Lung (tissue), 12 donors: Measurements from ENCODE around the gene CELF3. TPM values are rescaled to one million over a fixed set of nuclear protein-coding genes. Genes with fewer than 3 reads are reported as not detected.

Source experiments
- ATAC-seq: fragments of 200-7000 bp; cut with Tn5 transposase; one replicate; pipeline ENCODE4 v1.9.1; 2020; ENCODE audit warnings: moderate number of reproducible peaks; ENCODE audit not compliant: insufficient read depth, low FRiP score
- DNase-seq, 3 donors: peaks; one replicate each; pipeline ENCODE4 v3.0.0-alpha.2; 2013 to 2017
- H3K27ac ChIP-seq, 2 donors: one replicate each; pipeline ENCODE4 v1.5.1; 2013; ENCODE audit warnings: mild to moderate bottlenecking in 2 of 2, moderate library complexity in 2 of 2, control low read depth in 1 of 2, inconsistent platforms in 1 of 2, low read depth in 1 of 2, low read length in 1 of 2
- H3K27me3 ChIP-seq, 3 donors: one replicate each; pipeline ENCODE4 v1.5.1; 2013; ENCODE audit warnings: low read length in 2 of 3; ENCODE audit not compliant: control insufficient read depth in 3 of 3, insufficient read depth in 3 of 3
- H3K36me3 ChIP-seq, 4 donors: one replicate each; pipeline ENCODE4 v1.5.1; 2013; ENCODE audit warnings: low read length in 4 of 4, mild to moderate bottlenecking in 1 of 4, moderate library complexity in 1 of 4; ENCODE audit not compliant: control insufficient read depth in 4 of 4, insufficient read depth in 4 of 4
- H3K4me1 ChIP-seq, 5 donors: one replicate each; pipeline ENCODE4 v1.5.1; 2013; ENCODE audit warnings: low read length in 5 of 5, mild to moderate bottlenecking in 2 of 5, moderate library complexity in 1 of 5; ENCODE audit not compliant: control insufficient read depth in 5 of 5, insufficient read depth in 5 of 5
- H3K4me3 ChIP-seq: one replicate; pipeline ENCODE4 v1.5.1; 2013; ENCODE audit warnings: mild to moderate bottlenecking, control low read depth, moderate library complexity
- H3K9ac ChIP-seq, 2 donors: one replicate each; pipeline ENCODE4 v1.5.1; 2013; ENCODE audit warnings: low read length in 2 of 2, control low read depth in 1 of 2; ENCODE audit not compliant: insufficient read depth in 1 of 2
- H3K9me3 ChIP-seq, 4 donors: one replicate each; pipeline ENCODE4 v1.5.1; 2013; ENCODE audit warnings: low read length in 3 of 4, mild to moderate bottlenecking in 1 of 4, moderate library complexity in 1 of 4; ENCODE audit not compliant: control insufficient read depth in 4 of 4, insufficient read depth in 3 of 4
- CTCF ChIP-seq: IDR thresholded peaks from 2 replicates; pipeline ENCODE4 v1.5.1; 2012; ENCODE audit warnings: mild to moderate bottlenecking; ENCODE audit errors: control extremely low read depth, extremely low read depth
- WGBS, 2 donors: extraction: QIAGEN DNeasy Blood & Tissue Kit; methylation state at CpG; one replicate each; pipeline ENCODE4 v1.1.7; 2013; 5-methylcytosine and 5-hydroxymethylcytosine counted together
- polyA plus RNA-seq, 2 donors: library from polyadenylated mRNA; stranded (reverse); fragments of 200-250 nt; gene quantifications; one replicate each; pipeline ENCODE4 v1.2.1, GENCODE V29; 2013
- total RNA-seq, 2 donors: library from RNA; depleted of rRNA in 1 of 2; stranded (reverse); fragments of >200 nt in 1 of 2; gene quantifications; one replicate each; pipeline ENCODE4 v1.2.1, GENCODE V29; 2014 to 2021
- donor health status: control.
- donor health status: control.
- donor health status: Bipolar disorder and iron deficiency.
- donor health status: healthy.
- donor health status: DM: yes; HTN: yes; CAD: no.

CELF3 gene
- total and polyA plus RNA-seq, 4 donors: 0.06 to 0.31 (median 0.10) TPM

GRCh38 chr1:151704246-151704645, 12.4 kb downstream of the CELF3 start:
- no peaks in the 10 kb centered on the region for H3K4me1 ChIP-seq
- ATAC-seq (no peak), DNase-seq (no peak)
- H3K27ac ChIP-seq: no peak overlapping the region
- peaks cover 10 to 17% (median 14%) of the 10 kb centered on the region in 4 donors for H3K36me3 ChIP-seq
- WGBS, 2 donors: 83 to 90% methylated on average over 4 of the region's 4 CpGs
- no peak for TF ChIP-seq CTCF
- peaks cover 0 to 2% (median 0%) of the 10 kb centered on the region in 4 donors for H3K9me3 ChIP-seq
- no peaks in the 10 kb centered on the region for H3K27me3 ChIP-seq
- no peak overlapping the region for H3K9ac ChIP-seq
- no peak overlapping the region for H3K4me3 ChIP-seq

GRCh38 chr1:151703813-151704212, 12.8 kb downstream of the CELF3 start:
- Histone ChIP-seq H3K9ac (no peak overlapping the region), H3K27me3 (no peaks in the 10 kb centered on the region), H3K9me3 (peaks cover 0 to 2% (median 0%) of the 10 kb centered on the region in 4 donors), H3K4me1 (no peaks in the 10 kb centered on the region), H3K36me3 (peaks cover 10 to 22% (median 15%) of the 10 kb centered on the region in 4 donors), H3K27ac (no peak overlapping the region), H3K4me3 (no peak overlapping the region)
- no peak for TF ChIP-seq CTCF
- ATAC-seq: no peak
- 43 to 60% methylated on average over 17 of the region's 17 CpGs for WGBS, 2 donors
- no peak for DNase-seq

GRCh38 chr1:151702936-151703335, 13.7 kb downstream of the CELF3 start:
- no peak for ATAC-seq
- TF ChIP-seq CTCF: no peak
- peaks cover 0 to 2% (median 0%) of the 10 kb centered on the region in 4 donors for H3K9me3 ChIP-seq

GRCh38 chr1:151701515-151701914, 15.1 kb downstream of the CELF3 start:
- Histone ChIP-seq H3K27ac (no peak overlapping the region), H3K4me1 (no peaks in the 10 kb centered on the region), H3K36me3 (peaks cover 18 to 28% (median 21%) of the 10 kb centered on the region in 4 donors), H3K27me3 (no peaks in the 10 kb centered on the region), H3K4me3 (no peak overlapping the region), H3K9me3 (no peaks in the 10 kb centered on the region), H3K9ac (no peak overlapping the region)
- ATAC-seq (no peak), DNase-seq (no peak)
- 97% methylated on average over 5 of the region's 5 CpGs for WGBS, 2 donors
- no peak for TF ChIP-seq CTCF

More at GRCh38 chr1:151702936-151703335, 13.7 kb downstream of the CELF3 start:
- no peak overlapping the region for H3K27ac ChIP-seq
- 42 to 45% methylated on average over 8 of the region's 8 CpGs for WGBS, 2 donors
- no peak overlapping the region for H3K4me3 ChIP-seq
- H3K27me3 ChIP-seq: no peaks in the 10 kb centered on the region
- no peak overlapping the region for H3K9ac ChIP-seq
- H3K36me3 ChIP-seq: peaks cover 13 to 22% (median 19%) of the 10 kb centered on the region in 4 donors
- H3K4me1 ChIP-seq: no peaks in the 10 kb centered on the region
- no peak for DNase-seq
